HG03039 (cell line): ENCODE results near the gene CEP128.

Experiments
- ATAC-seq: cut with Tn5 transposase; IDR thresholded peaks from one replicate; pipeline ENCODE4 v1.9.1; 2021; ENCODE audit warnings: mild to moderate bottlenecking, moderate library complexity; ENCODE audit not compliant: unreplicated experiment

Gene CEP128

GRCh38 chr14:80621701-80622100 is 319.8 kb downstream of the CEP128 start:
- no peak for ATAC-seq

GRCh38 chr14:80620434-80620833 is 321.1 kb downstream of the CEP128 start:
- no peak for ATAC-seq

GRCh38 chr14:80618751-80619329 is 322.7 kb downstream of the CEP128 start:
- no peak for ATAC-seq

GRCh38 chr14:80615831-80616230 is 325.7 kb downstream of the CEP128 start:
- peak; percentile 74 for ATAC-seq

- no peak for ATAC-seq
Measured at GRCh38 chr14:80609055-80609454, 332.5 kb downstream of the CEP128 start.

- ATAC-seq, result no peak
Measured at GRCh38 chr14:80608563-80608962, 333.0 kb downstream of the CEP128 start.

- no peak for ATAC-seq
Measured at GRCh38 chr14:80607430-80608190, 333.9 kb downstream of the CEP128 start.

GRCh38 chr14:80606347-80606772 is 335.2 kb downstream of the CEP128 start:
- ATAC-seq, result no peak

GRCh38 chr14:80605536-80605935 is 336.0 kb downstream of the CEP128 start:
- ATAC-seq, result no peak

- no peak for ATAC-seq
Measured at GRCh38 chr14:80602946-80603345, 338.6 kb downstream of the CEP128 start.

- ATAC-seq, result peak; percentile 96
Measured at GRCh38 chr14:80587096-80587724, 354.3 kb downstream of the CEP128 start.

GRCh38 chr14:80586131-80586530 is 355.4 kb downstream of the CEP128 start:
- no peak for ATAC-seq

- no peak for ATAC-seq
Measured at GRCh38 chr14:80585506-80585835, 356.1 kb downstream of the CEP128 start.

- no peak for ATAC-seq
Measured at GRCh38 chr14:80584744-80585505, 356.6 kb downstream of the CEP128 start.

GRCh38 chr14:80577599-80577998 is 363.9 kb downstream of the CEP128 start:
- ATAC-seq, result no peak

- ATAC-seq, result no peak
Measured at GRCh38 chr14:80576401-80576800, 365.1 kb downstream of the CEP128 start.

GRCh38 chr14:80575763-80576162 is 365.8 kb downstream of the CEP128 start:
- peak; percentile 72 for ATAC-seq

GRCh38 chr14:80572666-80573065 is 368.9 kb downstream of the CEP128 start:
- no peak for ATAC-seq

- ATAC-seq, result no peak
Measured at GRCh38 chr14:80570930-80571298, 370.6 kb downstream of the CEP128 start.

GRCh38 chr14:80567905-80568536 is 373.5 kb downstream of the CEP128 start:
- no peak for ATAC-seq

- ATAC-seq, result no peak
Measured at GRCh38 chr14:80565001-80565400, 376.5 kb downstream of the CEP128 start.
